Measurements from ENCODE around the gene ISG15. TPM values are rescaled to one million over a fixed set of nuclear protein-coding genes. Genes with fewer than 3 reads are reported as not detected.

Gene ISG15
- total and polyA plus RNA-seq, 2 of the 13 experiments (the other 11 are each of a cell fraction or from before 2014, with no cell fraction given): 42.1 to 54.9 TPM

- peak; percentile 95 for TF ChIP-seq ARID4A (CRISPR knock-in tag; IDR thresholded peaks at IDR 0.05; ENCODE audit: borderline replicate concordance)
- TF ChIP-seq, protein P1, sequence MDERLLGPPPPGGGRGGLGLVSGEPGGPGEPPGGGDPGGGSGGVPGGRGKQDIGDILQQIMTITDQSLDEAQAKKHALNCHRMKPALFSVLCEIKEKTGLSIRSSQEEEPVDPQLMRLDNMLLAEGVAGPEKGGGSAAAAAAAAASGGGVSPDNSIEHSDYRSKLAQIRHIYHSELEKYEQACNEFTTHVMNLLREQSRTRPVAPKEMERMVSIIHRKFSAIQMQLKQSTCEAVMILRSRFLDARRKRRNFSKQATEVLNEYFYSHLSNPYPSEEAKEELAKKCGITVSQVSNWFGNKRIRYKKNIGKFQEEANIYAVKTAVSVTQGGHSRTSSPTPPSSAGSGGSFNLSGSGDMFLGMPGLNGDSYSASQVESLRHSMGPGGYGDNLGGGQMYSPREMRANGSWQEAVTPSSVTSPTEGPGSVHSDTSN (CRISPR knock-in tag; IDR thresholded peaks at IDR 0.05): 0 out of 2 replicates have a peak, but pooled peaks have one; percentile 28
- TF ChIP-seq ZFP37 (CRISPR knock-in tag; IDR thresholded peaks at IDR 0.05; ENCODE audit: borderline replicate concordance): 0 out of 2 replicates have a peak, but pooled peaks have one; percentile 87
- peak; percentile 94 for TF ChIP-seq ZNF614 (CRISPR knock-in tag; IDR thresholded peaks at IDR 0.05; ENCODE audit: borderline replicate concordance)
- no peak for TF ChIP-seq ZNF570 (CRISPR knock-in tag; IDR thresholded peaks at IDR 0.05; ENCODE audit: borderline replicate concordance)
- TF ChIP-seq ZNF777 (CRISPR knock-in tag; IDR thresholded peaks at IDR 0.05): no peak
- no peak for TF ChIP-seq U2AF2 (IDR thresholded peaks at IDR 0.05; ENCODE audit: low read depth, low read length)
- TF ChIP-seq ZNF124 (CRISPR knock-in tag; IDR thresholded peaks at IDR 0.05): no peak
- TF ChIP-seq, protein P2, sequence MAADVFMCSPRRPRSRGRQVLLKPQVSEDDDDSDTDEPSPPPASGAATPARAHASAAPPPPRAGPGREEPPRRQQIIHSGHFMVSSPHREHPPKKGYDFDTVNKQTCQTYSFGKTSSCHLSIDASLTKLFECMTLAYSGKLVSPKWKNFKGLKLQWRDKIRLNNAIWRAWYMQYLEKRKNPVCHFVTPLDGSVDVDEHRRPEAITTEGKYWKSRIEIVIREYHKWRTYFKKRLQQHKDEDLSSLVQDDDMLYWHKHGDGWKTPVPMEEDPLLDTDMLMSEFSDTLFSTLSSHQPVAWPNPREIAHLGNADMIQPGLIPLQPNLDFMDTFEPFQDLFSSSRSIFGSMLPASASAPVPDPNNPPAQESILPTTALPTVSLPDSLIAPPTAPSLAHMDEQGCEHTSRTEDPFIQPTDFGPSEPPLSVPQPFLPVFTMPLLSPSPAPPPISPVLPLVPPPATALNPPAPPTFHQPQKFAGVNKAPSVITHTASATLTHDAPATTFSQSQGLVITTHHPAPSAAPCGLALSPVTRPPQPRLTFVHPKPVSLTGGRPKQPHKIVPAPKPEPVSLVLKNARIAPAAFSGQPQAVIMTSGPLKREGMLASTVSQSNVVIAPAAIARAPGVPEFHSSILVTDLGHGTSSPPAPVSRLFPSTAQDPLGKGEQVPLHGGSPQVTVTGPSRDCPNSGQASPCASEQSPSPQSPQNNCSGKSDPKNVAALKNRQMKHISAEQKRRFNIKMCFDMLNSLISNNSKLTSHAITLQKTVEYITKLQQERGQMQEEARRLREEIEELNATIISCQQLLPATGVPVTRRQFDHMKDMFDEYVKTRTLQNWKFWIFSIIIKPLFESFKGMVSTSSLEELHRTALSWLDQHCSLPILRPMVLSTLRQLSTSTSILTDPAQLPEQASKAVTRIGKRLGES (CRISPR knock-in tag; IDR thresholded peaks at IDR 0.05; ENCODE audit: borderline replicate concordance): 0 out of 2 replicates have a peak, but pooled peaks have one; percentile 69
- peak; percentile 95 for TF ChIP-seq ZFP90 (CRISPR knock-in tag; IDR thresholded peaks at IDR 0.05; ENCODE audit: borderline replicate concordance)
- 0 out of 2 replicates have a peak, but pooled peaks have one; percentile 37 for TF ChIP-seq ONECUT2 (CRISPR knock-in tag; IDR thresholded peaks at IDR 0.05)
- TF ChIP-seq MATR3 (CRISPR knock-in tag; IDR thresholded peaks at IDR 0.05): no peak
- no peak for TF ChIP-seq HNRNPH1 (optimal IDR thresholded peaks at IDR 0.05; ENCODE audit: low read depth, low read length)
- TF ChIP-seq, protein P3, sequence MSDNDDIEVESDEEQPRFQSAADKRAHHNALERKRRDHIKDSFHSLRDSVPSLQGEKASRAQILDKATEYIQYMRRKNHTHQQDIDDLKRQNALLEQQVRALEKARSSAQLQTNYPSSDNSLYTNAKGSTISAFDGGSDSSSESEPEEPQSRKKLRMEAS (IDR thresholded peaks at IDR 0.05): no peak
- TF ChIP-seq, protein P4, sequence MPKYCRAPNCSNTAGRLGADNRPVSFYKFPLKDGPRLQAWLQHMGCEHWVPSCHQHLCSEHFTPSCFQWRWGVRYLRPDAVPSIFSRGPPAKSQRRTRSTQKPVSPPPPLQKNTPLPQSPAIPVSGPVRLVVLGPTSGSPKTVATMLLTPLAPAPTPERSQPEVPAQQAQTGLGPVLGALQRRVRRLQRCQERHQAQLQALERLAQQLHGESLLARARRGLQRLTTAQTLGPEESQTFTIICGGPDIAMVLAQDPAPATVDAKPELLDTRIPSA (CRISPR knock-in tag; IDR thresholded peaks at IDR 0.05; ENCODE audit: borderline replicate concordance): no peak
- TF ChIP-seq, protein P5, sequence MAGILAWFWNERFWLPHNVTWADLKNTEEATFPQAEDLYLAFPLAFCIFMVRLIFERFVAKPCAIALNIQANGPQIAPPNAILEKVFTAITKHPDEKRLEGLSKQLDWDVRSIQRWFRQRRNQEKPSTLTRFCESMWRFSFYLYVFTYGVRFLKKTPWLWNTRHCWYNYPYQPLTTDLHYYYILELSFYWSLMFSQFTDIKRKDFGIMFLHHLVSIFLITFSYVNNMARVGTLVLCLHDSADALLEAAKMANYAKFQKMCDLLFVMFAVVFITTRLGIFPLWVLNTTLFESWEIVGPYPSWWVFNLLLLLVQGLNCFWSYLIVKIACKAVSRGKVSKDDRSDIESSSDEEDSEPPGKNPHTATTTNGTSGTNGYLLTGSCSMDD (CRISPR knock-in tag; IDR thresholded peaks at IDR 0.05): no peak
- TF ChIP-seq RBM22 (optimal IDR thresholded peaks at IDR 0.05; ENCODE audit: low read length): no peak
- peak; percentile 72; the same call in 1 of the 2 replicates for TF ChIP-seq FOXJ3 (CRISPR knock-in tag; IDR thresholded peaks at IDR 0.05; ENCODE audit: borderline replicate concordance)
These were observed 6.8 kb upstream of the ISG15 start (continued) for GRCh38 chr1:1006305-1007159.

Measured in HepG2 (cell line).